Left lobe of liver (tissue), 2 donors: ENCODE data around the gene BLNK. TPM values are rescaled to one million over a fixed set of nuclear protein-coding genes. Genes with fewer than 3 reads are reported as not detected.
"Not testable (repeated sequence)": the region's sequence is repeated elsewhere in the genome, so short reads cannot be mapped to it uniquely, and the experiment has no call there.

Experiments used
- ATAC-seq: fragments of 200-7000 bp; cut with Tn5 transposase; one replicate; pipeline ENCODE4 v1.9.1; 2020; ENCODE audit warnings: mild to moderate bottlenecking, moderate library complexity
- DNase-seq: peaks from one replicate; pipeline ENCODE4 v3.0.0-alpha.2; 2020; ENCODE audit warnings: low spot score
- total RNA-seq: library from RNA; stranded (reverse); gene quantifications from one replicate; pipeline ENCODE4 v1.2.1, GENCODE V29; 2021
- donor health status: DM: no; HTN: no; CAD: no; lungs with moderate emphysema.
- donor health status: DM: no; HTN: yes; CAD: no.

BLNK gene
- total RNA-seq, result 9.3 TPM

GRCh38 chr10:96271016-96271815 is at the start of gene BLNK:
Gene BLNK, minus strand, starts transcription at chr10:96271569. Its CDS starts 171 bp downstream, at chr10:96271398.
- peak; percentile 79 for DNase-seq

GRCh38 chr10:96319754-96320474 is 48.5 kb upstream of the BLNK start:
- DNase-seq (no peak), ATAC-seq (no peak)

More at GRCh38 chr10:96271016-96271815, at the start of gene BLNK:
- ATAC-seq, result peak; percentile 72

GRCh38 chr10:96317067-96317833 is 45.9 kb upstream of the BLNK start:
- ATAC-seq (no peak), DNase-seq (no peak)

GRCh38 chr10:96313344-96313743 is 42.0 kb upstream of the BLNK start:
- DNase-seq (no peak), ATAC-seq (no peak)

- ATAC-seq (no peak), DNase-seq (no peak)
Measured at GRCh38 chr10:96311180-96311715, 39.9 kb upstream of the BLNK start.

- DNase-seq (no peak), ATAC-seq (no peak)
Measured at GRCh38 chr10:96310321-96310669, 38.9 kb upstream of the BLNK start.

GRCh38 chr10:96309628-96310320 is 38.4 kb upstream of the BLNK start:
- ATAC-seq, result no peak
- DNase-seq, result no peak

- DNase-seq, result not testable (repeated sequence)
Measured at GRCh38 chr10:96308854-96309253, 37.5 kb upstream of the BLNK start.

GRCh38 chr10:96306516-96306915 is 35.1 kb upstream of the BLNK start:
- DNase-seq (no peak), ATAC-seq (peak; percentile 43)

More at GRCh38 chr10:96308854-96309253, 37.5 kb upstream of the BLNK start:
- not testable (repeated sequence) for ATAC-seq

- no peak for ATAC-seq
Measured at GRCh38 chr10:96305019-96305418, 33.6 kb upstream of the BLNK start.

GRCh38 chr10:96304230-96304629 is 32.9 kb upstream of the BLNK start, which contains the start of gene DNTT:
Gene DNTT, plus strand, starts transcription at chr10:96304434. Its CDS starts 64 bp downstream, at chr10:96304498.
- ATAC-seq, result no peak
- DNase-seq, result no peak

More at GRCh38 chr10:96305019-96305418, 33.6 kb upstream of the BLNK start:
- DNase-seq, result no peak

GRCh38 chr10:96301616-96302015 is 30.2 kb upstream of the BLNK start:
- DNase-seq (no peak), ATAC-seq (no peak)

- DNase-seq, result no peak
Measured at GRCh38 chr10:96299383-96299782, 28.0 kb upstream of the BLNK start.

GRCh38 chr10:96298362-96298761 is 27.0 kb upstream of the BLNK start:
- no peak for ATAC-seq
- no peak for DNase-seq

More at GRCh38 chr10:96299383-96299782, 28.0 kb upstream of the BLNK start:
- ATAC-seq, result no peak

GRCh38 chr10:96297486-96297885 is 26.1 kb upstream of the BLNK start:
- no peak for DNase-seq

GRCh38 chr10:96295475-96295874 is 24.1 kb upstream of the BLNK start:
- no peak for DNase-seq
- no peak for ATAC-seq

More at GRCh38 chr10:96297486-96297885, 26.1 kb upstream of the BLNK start:
- ATAC-seq, result no peak

GRCh38 chr10:96292971-96293920 is 21.9 kb upstream of the BLNK start:
- ATAC-seq, result peak; percentile 99
- peak; percentile 53 for DNase-seq

- ATAC-seq, result no peak
Measured at GRCh38 chr10:96290368-96291133, 19.2 kb upstream of the BLNK start.

More at GRCh38 chr10:96290368-96291133, 19.2 kb upstream of the BLNK start:
- DNase-seq, result no peak
